ENCODE data around the gene VSIG10L. TPM values are rescaled to one million over a fixed set of nuclear protein-coding genes. Genes with fewer than 3 reads are reported as not detected.

The VSIG10L gene
- total RNA-seq, 4 donors from 2014 or later, result 0.21 to 0.56 (median 0.28) TPM

GRCh38 chr19:51282335-51282734 is 59.6 kb downstream of the VSIG10L start:
- intact Hi-C loops (cut with DNase I), result no loop called here
- Histone ChIP-seq H3K36me3 (no peaks in the 10 kb centered on the region), H3K9me3 (no peaks in the 10 kb centered on the region), H3K27ac (no peak overlapping the region), H3K27me3 (no peaks in the 10 kb centered on the region), H3K4me1 (no peaks in the 10 kb centered on the region), H3K4me3 (replicated peaks in 1 of 3) (no peak overlapping the region)
- no peak for TF ChIP-seq POLR2A (IDR thresholded peaks at IDR 0.05)
- TF ChIP-seq, protein P1, sequence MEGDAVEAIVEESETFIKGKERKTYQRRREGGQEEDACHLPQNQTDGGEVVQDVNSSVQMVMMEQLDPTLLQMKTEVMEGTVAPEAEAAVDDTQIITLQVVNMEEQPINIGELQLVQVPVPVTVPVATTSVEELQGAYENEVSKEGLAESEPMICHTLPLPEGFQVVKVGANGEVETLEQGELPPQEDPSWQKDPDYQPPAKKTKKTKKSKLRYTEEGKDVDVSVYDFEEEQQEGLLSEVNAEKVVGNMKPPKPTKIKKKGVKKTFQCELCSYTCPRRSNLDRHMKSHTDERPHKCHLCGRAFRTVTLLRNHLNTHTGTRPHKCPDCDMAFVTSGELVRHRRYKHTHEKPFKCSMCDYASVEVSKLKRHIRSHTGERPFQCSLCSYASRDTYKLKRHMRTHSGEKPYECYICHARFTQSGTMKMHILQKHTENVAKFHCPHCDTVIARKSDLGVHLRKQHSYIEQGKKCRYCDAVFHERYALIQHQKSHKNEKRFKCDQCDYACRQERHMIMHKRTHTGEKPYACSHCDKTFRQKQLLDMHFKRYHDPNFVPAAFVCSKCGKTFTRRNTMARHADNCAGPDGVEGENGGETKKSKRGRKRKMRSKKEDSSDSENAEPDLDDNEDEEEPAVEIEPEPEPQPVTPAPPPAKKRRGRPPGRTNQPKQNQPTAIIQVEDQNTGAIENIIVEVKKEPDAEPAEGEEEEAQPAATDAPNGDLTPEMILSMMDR (IDR thresholded peaks at IDR 0.05), result no peak
- 79 to 93% methylated on average over 4 of the region's 4 CpGs for WGBS, 2 donors
- DNase-seq, result no peak

Other genes with a start within 250 kb of the VSIG10L start
- 10 to 100 TPM in 2 of 4 donors, 1 to 10 TPM in 2; 7.5 to 13.6 (median 9.3) TPM for gene CTU1, start 233.7 kb downstream of the VSIG10L start, total RNA-seq
- gene SIGLEC9, start 217.2 kb downstream of the VSIG10L start, total RNA-seq, result 1 to 10 TPM; 1.2 to 3.1 (median 1.9) TPM
- gene SIGLEC7, start 199.8 kb downstream of the VSIG10L start, total RNA-seq, result 1 to 10 TPM in 1 of 4 donors, under 1 TPM in 1, not detected in 2; 0.54 to 1.0 TPM
- gene CD33, start 117.1 kb downstream of the VSIG10L start, total RNA-seq, result 1 to 10 TPM in 3 of 4 donors, under 1 TPM in 1; 0.54 to 4.0 (median 1.8) TPM
- gene SIGLECL1, start 91.1 kb downstream of the VSIG10L start, total RNA-seq, result not detected
- under 1 TPM in 1 of 4 donors, not detected in 3; 0.54 TPM for gene IGLON5, start 30.5 kb downstream of the VSIG10L start, total RNA-seq
- gene ETFB, start 24.2 kb upstream of the VSIG10L start, total RNA-seq, result 100 to 1,000 TPM in 2 of 4 donors, 10 to 100 TPM in 2; 73.1 to 177 (median 129) TPM
- not detected for gene CLDND2, start 26.9 kb upstream of the VSIG10L start, total RNA-seq
- gene NKG7, start 30.5 kb upstream of the VSIG10L start, total RNA-seq, result 1 to 10 TPM in 1 of 4 donors, under 1 TPM in 1, not detected in 2; 0.54 to 2.2 TPM
- gene LIM2, start 45.8 kb upstream of the VSIG10L start, total RNA-seq, result not detected
- gene C19orf84, start 48.5 kb upstream of the VSIG10L start, total RNA-seq, result under 1 TPM in 1 of 4 donors, not detected in 3; 0.40 TPM
- gene SIGLEC10, start 75.5 kb upstream of the VSIG10L start, total RNA-seq, result 1 to 10 TPM; 1.3 to 5.3 (median 2.9) TPM
- gene SIGLEC8, start 116.3 kb upstream of the VSIG10L start, total RNA-seq, result under 1 TPM in 2 of 4 donors, not detected in 2; 0.45 to 0.49 TPM
- gene CEACAM18, start 136.4 kb upstream of the VSIG10L start, total RNA-seq, result not detected
- gene SIGLEC12, start 159.7 kb upstream of the VSIG10L start, total RNA-seq, result under 1 TPM in 1 of 4 donors, not detected in 3; 0.11 TPM
- not detected for gene SIGLEC6, start 189.5 kb upstream of the VSIG10L start, total RNA-seq
- gene ZNF175, start 229.1 kb upstream of the VSIG10L start, total RNA-seq, result 10 to 100 TPM in 1 of 4 donors, 1 to 10 TPM in 3; 9.0 to 12.9 (median 9.4) TPM